K562 (cell line): ENCODE results near the gene MIDN. TPM values are rescaled to one million over a fixed set of nuclear protein-coding genes. Genes with fewer than 3 reads are reported as not detected.

ENCODE experiments used
- ELF2 ChIP-seq: fragments of 250-450 bp; sonication (Bioruptor Pico); IDR thresholded peaks from 2 replicates; pipeline ENCODE4 v1.5.0; 2021; ENCODE audit warnings: mild to moderate bottlenecking
- FOXJ3 ChIP-seq: sonication (generic); formaldehyde crosslinking; IDR thresholded peaks from 2 replicates; pipeline ENCODE4 v1.4.0; 2020; ENCODE audit warnings: mild to moderate bottlenecking, missing genetic modification reagents
- GABPA ChIP-seq: fragments of 200-800 bp; sonication (Bioruptor generic); conservative IDR thresholded peaks from 2 replicates; pipeline ENCODE4 v1.6.1; 2016; ENCODE audit warnings: low read depth, missing genetic modification characterization, missing compliant biosample characterization
- HDAC8 ChIP-seq: fragments of 450-650 bp; IDR thresholded peaks from 2 replicates; pipeline ENCODE4 v1.6.1; 2016; ENCODE audit warnings: mild to moderate bottlenecking, missing genetic modification characterization, moderate library complexity, missing compliant biosample characterization
- HLTF ChIP-seq: fragments of 450-650 bp; IDR thresholded peaks from 2 replicates; pipeline ENCODE4 v1.6.1; 2016
- HMG20B ChIP-seq: fragments of 250-450 bp; sonication (Bioruptor Pico); IDR thresholded peaks from 2 replicates; pipeline ENCODE4 v1.5.0; 2021; ENCODE audit warnings: mild to moderate bottlenecking
- NCOA2 ChIP-seq, 2 experiments: fragments of 450-650 bp; IDR thresholded peaks; 2 replicates each; pipeline ENCODE4 v1.6.1; 2018; ENCODE audit warnings: mild to moderate bottlenecking in 2 of 2, moderate library complexity in 1 of 2; ENCODE audit not compliant: partially characterized antibody in 2 of 2
- NONO ChIP-seq, 2 experiments: fragments of 200-400 bp in 1 of 2; fragments of 450-650 bp in 1 of 2; formaldehyde crosslinking in 1 of 2; IDR thresholded peaks; 2 replicates each; pipeline ENCODE4 v1.6.1; 2017; ENCODE audit warnings: low read depth in 2 of 2, mild to moderate bottlenecking in 2 of 2, moderate library complexity in 2 of 2, low read length in 1 of 2
- SMARCB1 ChIP-seq: IDR thresholded peaks from 2 replicates; pipeline ENCODE4 v1.6.1; 2011; ENCODE audit warnings: improper control_type of control experiment, low read depth; ENCODE audit not compliant: insufficient read length
- SRF ChIP-seq, 2 experiments: fragments of 250-450, 450-650 bp in 1 of 2; sonication (Bioruptor Pico) in 1 of 2; sonication (generic) in 1 of 2; formaldehyde crosslinking; IDR thresholded peaks; 2 replicates each; pipeline versions ENCODE4 v1.5.0 to v1.5.1; 2020 to 2022; ENCODE audit warnings: mild to moderate bottlenecking in 1 of 2, missing genetic modification reagents in 1 of 2
- TAL1 ChIP-seq: fragments of 450-650 bp; IDR thresholded peaks from 2 replicates; pipeline ENCODE4 v1.6.1; 2016; ENCODE audit warnings: mild to moderate bottlenecking
- TRIM28 ChIP-seq: fragments of 450-650 bp; IDR thresholded peaks from 2 replicates; pipeline ENCODE4 v1.6.1; 2017
- ZFP1 ChIP-seq: fragments of 450-650 bp; formaldehyde crosslinking; IDR thresholded peaks from 2 replicates; pipeline ENCODE4 v1.4.0; 2020; ENCODE audit warnings: mild to moderate bottlenecking, mixed read lengths
- ZNF165 ChIP-seq: fragments of 250-450 bp; sonication (Bioruptor Pico); IDR thresholded peaks from 2 replicates; pipeline ENCODE4 v1.4.0; 2020; ENCODE audit warnings: borderline replicate concordance
- ZNF354B ChIP-seq: fragments of 250-450 bp; sonication (Bioruptor Pico); IDR thresholded peaks from 2 replicates; pipeline ENCODE4 v1.4.0; 2020
- ZNF445 ChIP-seq: fragments of 250-450 bp; sonication (Bioruptor Pico); IDR thresholded peaks from 2 replicates; pipeline ENCODE4 v1.4.0; 2020; ENCODE audit warnings: low read depth, mild to moderate bottlenecking, moderate library complexity
- polyA plus RNA-seq, 8 experiments: library from polyadenylated mRNA; depleted of rRNA in 4 of 8; stranded (reverse) in 5 of 8; unstranded in 3 of 8; fragments of >200 nt; fragmentation: Nextera tagmentation in 2 of 8; fragmentation: Illumina TruSeq in 1 of 8; extraction: Ambion mirVana in 2 of 8; extraction: Trizol in 1 of 8; gene quantifications; 2 replicates each; pipeline versions ENCODE4 v1.2.1 to v1.2.3, GENCODE V29; 2011 to 2014; ENCODE audit warnings: inconsistent platforms in 1 of 8, missing spikeins in 1 of 8
- total RNA-seq, 7 experiments: library from RNA; depleted of rRNA in 6 of 7; stranded (reverse); fragments of >200 nt in 6 of 7; fragmentation: Illumina TruSeq in 2 of 7; extraction: Trizol in 2 of 7; gene quantifications; 2 replicates each; pipeline versions ENCODE4 v1.2.1 to v1.2.3, GENCODE V29; 2011 to 2021; ENCODE audit warnings: low replicate concordance in 1 of 7
- TF ChIP-seq, protein P1 (sequence below): fragments of 250-450 bp; sonication (Bioruptor Pico); IDR thresholded peaks from 2 replicates; pipeline ENCODE4 v1.5.1; 2021; ENCODE audit warnings: mild to moderate bottlenecking
- TF ChIP-seq, protein P2 (sequence below): fragments of 450-650 bp; IDR thresholded peaks from one replicate; pipeline ENCODE4 v1.6.1; 2018; ENCODE audit warnings: mild to moderate bottlenecking, moderate library complexity; ENCODE audit not compliant: partially characterized antibody
- TF ChIP-seq, protein P3 (sequence below): fragments of 250-450 bp; sonication (Bioruptor Pico); IDR thresholded peaks from 2 replicates; pipeline ENCODE4 v1.8.0; 2022; ENCODE audit warnings: moderate library complexity, mild to moderate bottlenecking, inconsistent platforms
- TF ChIP-seq, protein P4 (sequence below): sonication (generic); formaldehyde crosslinking; IDR thresholded peaks from 2 replicates; pipeline ENCODE4 v1.8.0; 2023; ENCODE audit warnings: mild to moderate bottlenecking, missing genetic modification reagents
- TF ChIP-seq, protein P5 (sequence below): IDR thresholded peaks from 3 replicates; pipeline ENCODE4 v1.6.1; 2011; ENCODE audit warnings: borderline replicate concordance, mild to moderate bottlenecking; ENCODE audit not compliant: insufficient read length, insufficient read depth

Gene MIDN
- total and polyA plus RNA-seq, 9 of the 15 experiments (the other 6 are each of a cell fraction or from before 2014, with no cell fraction given) = 0.17 to 120 (median 10.1) TPM

DNA sequence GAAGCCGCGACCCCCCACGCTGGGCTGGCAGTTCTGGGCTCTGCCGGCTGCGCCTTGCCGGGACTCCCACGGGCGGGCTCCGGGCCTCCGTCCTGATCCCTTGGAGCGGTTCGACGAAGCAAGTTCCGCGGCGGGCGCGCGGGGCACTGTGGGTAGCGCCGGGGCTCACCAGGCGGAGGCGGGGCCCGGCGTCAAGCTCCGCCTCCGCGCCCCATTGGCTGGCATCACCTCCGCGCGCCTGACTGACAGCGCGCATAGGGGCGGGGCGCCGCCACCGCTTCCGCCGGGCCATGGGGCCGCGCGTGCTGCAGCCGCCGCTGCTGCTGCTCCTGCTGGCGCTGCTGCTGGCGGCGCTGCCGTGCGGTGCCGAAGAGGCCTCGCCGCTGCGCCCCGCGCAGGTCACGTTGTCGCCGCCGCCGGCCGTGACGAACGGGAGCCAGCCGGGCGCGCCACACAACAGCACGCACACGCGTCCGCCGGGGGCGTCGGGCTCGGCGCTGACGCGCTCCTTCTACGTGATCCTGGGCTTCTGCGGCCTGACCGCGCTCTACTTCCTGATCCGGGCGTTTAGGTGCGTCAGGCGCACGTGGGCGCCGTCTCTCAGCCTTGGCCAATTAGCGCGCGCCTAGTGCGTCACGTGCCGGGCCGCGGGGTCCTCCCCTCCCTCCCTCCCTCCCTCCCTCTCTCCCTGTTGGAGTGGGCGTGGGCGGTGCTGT is 27.0 kb downstream of the MIDN start, which contains the start of gene FAM174C (continued):
- no peak for TF ChIP-seq NCOA2 (IDR thresholded peaks at IDR 0.05; ENCODE audit: partially characterized antibody in 2 of 2)
- no peak for TF ChIP-seq ZNF165 (CRISPR knock-in tag)
- TF ChIP-seq HLTF = no peak; the same call in 1 of the 2 replicates
- TF ChIP-seq ZNF445 (CRISPR knock-in tag) = no peak
- TF ChIP-seq ZNF354B (CRISPR knock-in tag) = no peak
- no peak for TF ChIP-seq SMARCB1
- TF ChIP-seq SRF (CRISPR knock-in tag; IDR thresholded peaks at IDR 0.05) = no peak
- TF ChIP-seq GABPA = peak; percentile 91
- no peak for TF ChIP-seq TRIM28
- TF ChIP-seq HMG20B (CRISPR knock-in tag) = no peak
- TF ChIP-seq FOXJ3 (CRISPR knock-in tag) = no peak
- TF ChIP-seq, protein P1, sequence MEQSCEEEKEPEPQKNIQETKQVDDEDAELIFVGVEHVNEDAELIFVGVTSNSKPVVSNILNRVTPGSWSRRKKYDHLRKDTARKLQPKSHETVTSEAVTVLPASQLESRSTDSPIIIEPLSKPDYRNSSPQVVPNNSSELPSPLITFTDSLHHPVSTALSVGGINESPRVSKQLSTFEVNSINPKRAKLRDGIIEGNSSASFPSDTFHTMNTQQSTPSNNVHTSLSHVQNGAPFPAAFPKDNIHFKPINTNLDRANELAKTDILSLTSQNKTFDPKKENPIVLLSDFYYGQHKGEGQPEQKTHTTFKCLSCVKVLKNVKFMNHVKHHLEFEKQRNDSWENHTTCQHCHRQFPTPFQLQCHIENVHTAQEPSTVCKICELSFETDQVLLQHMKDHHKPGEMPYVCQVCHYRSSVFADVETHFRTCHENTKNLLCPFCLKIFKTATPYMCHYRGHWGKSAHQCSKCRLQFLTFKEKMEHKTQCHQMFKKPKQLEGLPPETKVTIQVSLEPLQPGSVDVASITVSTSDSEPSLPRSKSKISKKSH (CRISPR knock-in tag) = no peak
- TF ChIP-seq ELF2 (CRISPR knock-in tag) = peak; percentile 98
- TF ChIP-seq, protein P2, sequence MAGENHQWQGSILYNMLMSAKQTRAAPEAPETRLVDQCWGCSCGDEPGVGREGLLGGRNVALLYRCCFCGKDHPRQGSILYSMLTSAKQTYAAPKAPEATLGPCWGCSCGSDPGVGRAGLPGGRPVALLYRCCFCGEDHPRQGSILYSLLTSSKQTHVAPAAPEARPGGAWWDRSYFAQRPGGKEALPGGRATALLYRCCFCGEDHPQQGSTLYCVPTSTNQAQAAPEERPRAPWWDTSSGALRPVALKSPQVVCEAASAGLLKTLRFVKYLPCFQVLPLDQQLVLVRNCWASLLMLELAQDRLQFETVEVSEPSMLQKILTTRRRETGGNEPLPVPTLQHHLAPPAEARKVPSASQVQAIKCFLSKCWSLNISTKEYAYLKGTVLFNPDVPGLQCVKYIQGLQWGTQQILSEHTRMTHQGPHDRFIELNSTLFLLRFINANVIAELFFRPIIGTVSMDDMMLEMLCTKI = no peak
- TF ChIP-seq, protein P3, sequence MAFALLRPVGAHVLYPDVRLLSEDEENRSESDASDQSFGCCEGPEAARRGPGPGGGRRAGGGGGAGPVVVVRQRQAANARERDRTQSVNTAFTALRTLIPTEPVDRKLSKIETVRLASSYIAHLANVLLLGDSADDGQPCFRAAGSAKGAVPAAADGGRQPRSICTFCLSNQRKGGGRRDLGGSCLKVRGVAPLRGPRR (CRISPR knock-in tag) = no peak
- no peak for TF ChIP-seq TAL1
- TF ChIP-seq, protein P4, sequence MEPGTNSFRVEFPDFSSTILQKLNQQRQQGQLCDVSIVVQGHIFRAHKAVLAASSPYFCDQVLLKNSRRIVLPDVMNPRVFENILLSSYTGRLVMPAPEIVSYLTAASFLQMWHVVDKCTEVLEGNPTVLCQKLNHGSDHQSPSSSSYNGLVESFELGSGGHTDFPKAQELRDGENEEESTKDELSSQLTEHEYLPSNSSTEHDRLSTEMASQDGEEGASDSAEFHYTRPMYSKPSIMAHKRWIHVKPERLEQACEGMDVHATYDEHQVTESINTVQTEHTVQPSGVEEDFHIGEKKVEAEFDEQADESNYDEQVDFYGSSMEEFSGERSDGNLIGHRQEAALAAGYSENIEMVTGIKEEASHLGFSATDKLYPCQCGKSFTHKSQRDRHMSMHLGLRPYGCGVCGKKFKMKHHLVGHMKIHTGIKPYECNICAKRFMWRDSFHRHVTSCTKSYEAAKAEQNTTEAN (CRISPR knock-in tag) = no peak
- no peak for TF ChIP-seq HDAC8 (tag)
- peak; percentile 66 to 96 for TF ChIP-seq NONO (IDR thresholded peaks at IDR 0.05; ENCODE audit: low read depth in 2 of 2, low read length in 1 of 2)
- TF ChIP-seq, protein P5, sequence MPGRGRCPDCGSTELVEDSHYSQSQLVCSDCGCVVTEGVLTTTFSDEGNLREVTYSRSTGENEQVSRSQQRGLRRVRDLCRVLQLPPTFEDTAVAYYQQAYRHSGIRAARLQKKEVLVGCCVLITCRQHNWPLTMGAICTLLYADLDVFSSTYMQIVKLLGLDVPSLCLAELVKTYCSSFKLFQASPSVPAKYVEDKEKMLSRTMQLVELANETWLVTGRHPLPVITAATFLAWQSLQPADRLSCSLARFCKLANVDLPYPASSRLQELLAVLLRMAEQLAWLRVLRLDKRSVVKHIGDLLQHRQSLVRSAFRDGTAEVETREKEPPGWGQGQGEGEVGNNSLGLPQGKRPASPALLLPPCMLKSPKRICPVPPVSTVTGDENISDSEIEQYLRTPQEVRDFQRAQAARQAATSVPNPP = no peak
- peak; percentile 59; the same call in 1 of the 2 replicates for TF ChIP-seq ZFP1 (CRISPR knock-in tag)
